ENCODE results near the gene TBX4. TPM values are rescaled to one million over a fixed set of nuclear protein-coding genes. Genes with fewer than 3 reads are reported as not detected.
"Not testable (repeated sequence)": the region's sequence is repeated elsewhere in the genome, so short reads cannot be mapped to it uniquely, and the experiment has no call there.

Gene TBX4
- total and polyA plus RNA-seq, 2 donors from 2014 or later, result not detected

DNA sequence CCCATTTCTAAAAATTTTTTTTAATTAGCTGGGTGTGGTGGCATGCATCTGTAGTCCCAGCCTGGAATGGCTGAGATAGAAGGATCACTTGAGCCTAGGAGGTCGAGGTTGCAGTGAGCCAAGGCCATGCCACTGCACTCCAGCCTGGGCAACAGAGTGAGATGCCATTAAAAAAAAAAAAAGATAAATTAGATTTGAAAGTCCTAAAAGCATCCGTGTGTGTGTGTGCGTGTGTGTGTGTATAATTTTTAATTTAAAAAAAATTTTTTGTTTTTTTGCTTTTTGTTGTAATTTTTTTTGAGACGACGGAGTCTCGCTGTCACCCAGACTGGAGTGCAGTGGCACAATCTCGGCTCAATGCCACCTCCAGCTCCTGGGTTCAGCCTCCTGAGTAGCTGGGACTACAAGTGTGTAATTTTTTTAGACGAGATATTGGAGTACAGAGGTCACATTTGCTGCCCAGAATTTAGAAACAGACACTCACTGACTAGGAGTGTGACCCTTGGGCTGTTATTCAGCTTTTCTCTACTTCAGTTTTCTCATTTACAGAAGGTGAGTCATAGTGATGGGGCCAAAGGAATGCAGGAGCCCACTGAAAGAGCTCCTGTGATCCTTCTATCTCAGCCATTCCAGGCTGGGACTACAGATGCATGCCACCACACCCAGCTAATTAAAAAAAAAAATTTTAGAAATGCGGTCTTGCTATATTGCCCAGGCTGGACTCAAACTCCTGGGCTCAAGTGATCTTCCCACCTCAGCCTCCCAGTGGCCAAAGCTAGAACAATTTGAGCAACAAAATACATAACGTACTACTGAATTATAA is 25.5 kb upstream of the TBX4 start:
- no peaks in the 10 kb centered on the region for H3K4me1 ChIP-seq (ENCODE audit: control insufficient read depth in 2 of 3, insufficient read depth in 2 of 3, low read depth in 1 of 3, low read length in 3 of 3)
- H3K27ac ChIP-seq (ENCODE audit: low read depth in 2 of 2, low read length in 2 of 2), result no peak overlapping the region
- intact Hi-C loops (cut with DNase I), result loop anchor here (10.0 kb wide), 1 partner anchor 118 kb away; no protein-coding TSS in a partner anchor
- no peak overlapping the region for H3K9ac ChIP-seq (ENCODE audit: low read length in 3 of 3)
- H3K9me3 ChIP-seq (ENCODE audit: control insufficient read depth in 2 of 3, insufficient read depth in 1 of 3, low read length in 3 of 3), result no peaks in the 10 kb centered on the region
- TF ChIP-seq, protein P1, sequence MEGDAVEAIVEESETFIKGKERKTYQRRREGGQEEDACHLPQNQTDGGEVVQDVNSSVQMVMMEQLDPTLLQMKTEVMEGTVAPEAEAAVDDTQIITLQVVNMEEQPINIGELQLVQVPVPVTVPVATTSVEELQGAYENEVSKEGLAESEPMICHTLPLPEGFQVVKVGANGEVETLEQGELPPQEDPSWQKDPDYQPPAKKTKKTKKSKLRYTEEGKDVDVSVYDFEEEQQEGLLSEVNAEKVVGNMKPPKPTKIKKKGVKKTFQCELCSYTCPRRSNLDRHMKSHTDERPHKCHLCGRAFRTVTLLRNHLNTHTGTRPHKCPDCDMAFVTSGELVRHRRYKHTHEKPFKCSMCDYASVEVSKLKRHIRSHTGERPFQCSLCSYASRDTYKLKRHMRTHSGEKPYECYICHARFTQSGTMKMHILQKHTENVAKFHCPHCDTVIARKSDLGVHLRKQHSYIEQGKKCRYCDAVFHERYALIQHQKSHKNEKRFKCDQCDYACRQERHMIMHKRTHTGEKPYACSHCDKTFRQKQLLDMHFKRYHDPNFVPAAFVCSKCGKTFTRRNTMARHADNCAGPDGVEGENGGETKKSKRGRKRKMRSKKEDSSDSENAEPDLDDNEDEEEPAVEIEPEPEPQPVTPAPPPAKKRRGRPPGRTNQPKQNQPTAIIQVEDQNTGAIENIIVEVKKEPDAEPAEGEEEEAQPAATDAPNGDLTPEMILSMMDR (IDR thresholded peaks at IDR 0.05; ENCODE audit: borderline replicate concordance, extremely low read depth, insufficient read depth), result no peak
- no peaks in the 10 kb centered on the region for H3K27me3 ChIP-seq (ENCODE audit: control insufficient read depth, insufficient read depth, low read length)
- no peak for FAIRE-seq
- no peak overlapping the region for H3K4me3 ChIP-seq (ENCODE audit: low read length in 3 of 3)
- DNase-seq, result no peak
- H3K36me3 ChIP-seq (ENCODE audit: control insufficient read depth in 2 of 3, insufficient read depth in 3 of 3, low read length in 3 of 3), result no peaks in the 10 kb centered on the region

DNA sequence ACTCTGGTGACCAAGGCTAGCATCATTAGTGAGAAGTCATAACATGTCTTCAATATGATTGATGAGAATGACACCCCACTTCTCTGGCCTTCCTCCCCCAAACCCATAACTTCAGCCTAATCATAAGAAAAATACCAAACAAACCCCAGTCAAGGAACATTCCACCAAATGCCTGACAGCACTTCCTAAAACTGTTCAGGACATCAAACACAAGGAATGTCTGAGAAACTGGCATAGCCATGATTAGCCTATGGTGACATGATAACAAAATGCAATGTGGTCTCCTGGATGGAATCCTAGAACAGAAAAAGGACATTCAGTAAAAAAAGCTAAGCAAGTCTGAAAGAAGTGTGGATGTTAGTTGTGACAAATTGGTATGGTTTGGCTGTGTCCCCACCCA is 24.7 kb upstream of the TBX4 start:
- Histone ChIP-seq H3K9me3 (ENCODE audit: control insufficient read depth in 2 of 3, insufficient read depth in 1 of 3, low read length in 3 of 3) (no peaks in the 10 kb centered on the region), H3K4me1 (ENCODE audit: control insufficient read depth in 2 of 3, insufficient read depth in 2 of 3, low read depth in 1 of 3, low read length in 3 of 3) (no peaks in the 10 kb centered on the region), H3K4me3 (ENCODE audit: low read length in 3 of 3) (no peak overlapping the region), H3K27me3 (ENCODE audit: control insufficient read depth, insufficient read depth, low read length) (no peaks in the 10 kb centered on the region), H3K36me3 (ENCODE audit: control insufficient read depth in 2 of 3, insufficient read depth in 3 of 3, low read length in 3 of 3) (no peaks in the 10 kb centered on the region), H3K27ac (ENCODE audit: low read depth in 2 of 2, low read length in 2 of 2) (no peak overlapping the region), H3K9ac (ENCODE audit: low read length in 3 of 3) (no peak overlapping the region)
- TF ChIP-seq, protein P1 (IDR thresholded peaks at IDR 0.05; ENCODE audit: borderline replicate concordance, extremely low read depth, insufficient read depth), result no peak
- intact Hi-C loops (cut with DNase I), result loop anchor here (10.0 kb wide), 1 partner anchor 117 kb away; no protein-coding TSS in a partner anchor
- DNase-seq, result no peak
- no peak for FAIRE-seq

DNA sequence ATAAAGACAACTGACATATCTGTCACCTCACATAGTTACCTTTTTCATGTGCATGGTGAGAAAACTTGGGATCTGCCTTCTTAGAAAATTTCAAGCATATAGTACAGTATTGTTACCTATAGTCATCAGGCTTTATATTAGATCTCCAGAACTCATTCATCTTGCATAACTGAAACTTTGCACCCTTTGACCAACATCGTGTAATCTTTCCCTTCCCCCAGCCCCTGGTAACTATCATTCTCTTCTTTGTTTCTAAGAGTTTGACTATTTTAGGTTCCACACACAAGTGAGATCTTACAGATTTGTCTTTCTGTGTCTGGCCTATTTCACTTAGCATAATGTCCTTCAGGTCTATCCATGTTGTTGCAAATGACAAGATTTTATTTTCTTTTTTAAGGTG is 22.9 kb upstream of the TBX4 start:
- Histone ChIP-seq H3K36me3 (ENCODE audit: control insufficient read depth in 2 of 3, insufficient read depth in 3 of 3, low read length in 3 of 3) (no peaks in the 10 kb centered on the region), H3K27me3 (ENCODE audit: control insufficient read depth, insufficient read depth, low read length) (no peaks in the 10 kb centered on the region), H3K4me1 (ENCODE audit: control insufficient read depth in 2 of 3, insufficient read depth in 2 of 3, low read depth in 1 of 3, low read length in 3 of 3) (no peaks in the 10 kb centered on the region), H3K4me3 (ENCODE audit: low read length in 3 of 3) (no peak overlapping the region), H3K9me3 (ENCODE audit: control insufficient read depth in 2 of 3, insufficient read depth in 1 of 3, low read length in 3 of 3) (no peaks in the 10 kb centered on the region), H3K27ac (ENCODE audit: low read depth in 2 of 2, low read length in 2 of 2) (no peak overlapping the region), H3K9ac (ENCODE audit: low read length in 3 of 3) (no peak overlapping the region)
- TF ChIP-seq, protein P1 (IDR thresholded peaks at IDR 0.05; ENCODE audit: borderline replicate concordance, extremely low read depth, insufficient read depth), result no peak
- intact Hi-C loops (cut with DNase I), result loop anchor here (10.0 kb wide), 1 partner anchor 116 kb away; no protein-coding TSS in a partner anchor
- FAIRE-seq (no peak), DNase-seq (no peak)

DNA sequence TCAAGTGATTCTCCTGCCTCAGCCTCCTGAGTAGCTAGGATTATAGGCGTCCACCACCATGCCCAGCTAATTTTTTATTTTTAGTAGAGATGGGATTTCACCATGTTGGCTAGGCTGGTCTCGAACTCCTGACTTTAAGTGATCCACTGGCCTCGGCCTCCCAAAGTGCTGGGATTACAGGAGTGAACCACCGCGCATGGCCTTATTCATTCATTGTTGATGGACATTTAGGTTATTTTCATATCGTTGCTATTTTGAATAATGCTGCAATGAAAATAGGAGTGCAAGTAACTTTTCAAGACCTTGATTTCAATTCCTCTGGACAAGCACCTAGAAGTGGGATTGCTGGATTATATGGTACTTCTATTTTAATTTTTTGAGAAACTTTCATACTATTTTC is 22.4 kb upstream of the TBX4 start:
- FAIRE-seq, result not testable (repeated sequence)

More for the DNA sequence above, 22.4 kb upstream of the TBX4 start:
- not testable (repeated sequence) for H3K4me3 ChIP-seq (ENCODE audit: low read length in 3 of 3); DNase-seq; H3K9me3 ChIP-seq (ENCODE audit: control insufficient read depth in 2 of 3, insufficient read depth in 1 of 3, low read length in 3 of 3); H3K4me1 ChIP-seq (ENCODE audit: control insufficient read depth in 2 of 3, insufficient read depth in 2 of 3, low read depth in 1 of 3, low read length in 3 of 3); H3K27ac ChIP-seq (ENCODE audit: low read depth in 2 of 2, low read length in 2 of 2); H3K9ac ChIP-seq (ENCODE audit: low read length in 3 of 3); H3K27me3 ChIP-seq (ENCODE audit: control insufficient read depth, insufficient read depth, low read length); H3K36me3 ChIP-seq (ENCODE audit: control insufficient read depth in 2 of 3, insufficient read depth in 3 of 3, low read length in 3 of 3)
- intact Hi-C loops (cut with DNase I), result loop anchor here (10.0 kb wide), 1 partner anchor 115 kb away; no protein-coding TSS in a partner anchor
